Neural progenitor cell (in vitro differentiated cells): ENCODE results near the gene EGFL6.

ENCODE experiments used
- CTCF ChIP-seq: fragments of 200-600 bp; sonication (generic); IDR thresholded peaks from 2 replicates; pipeline ENCODE4 v1.5.1; 2017; ENCODE audit warnings: antibody characterized with exemption, mild to moderate bottlenecking
- EZH2phosphoT487 ChIP-seq: fragments of 200-600 bp; sonication (generic); IDR thresholded peaks from 2 replicates; pipeline ENCODE4 v1.6.1; 2017; ENCODE audit warnings: antibody characterized with exemption

- no peak for TF ChIP-seq EZH2phosphoT487
- no peak for TF ChIP-seq CTCF
These were observed 31.0 kb upstream of the EGFL6 start for GRCh38 chrX:13538414-13538813.
